Gastroesophageal sphincter (tissue), 4 donors: ENCODE data around the gene SLC23A2. TPM values are rescaled to one million over a fixed set of nuclear protein-coding genes. Genes with fewer than 3 reads are reported as not detected.

Experiments
- ATAC-seq: fragments of 150-250 bp; one replicate; pipeline ENCODE4 v1.9.1; 2016; ENCODE audit warnings: mild to moderate bottlenecking, moderate library complexity
- H3K27ac ChIP-seq, 4 donors: fragments of 200-600 bp; sonication (generic) in 3 of 4; 1 replicate in 3 of 4; 2 replicates in 1 of 4; pipeline ENCODE4 v1.5.1; 2016 to 2019
- H3K27me3 ChIP-seq: fragments of 200-600 bp; sonication (generic); one replicate; pipeline ENCODE4 v1.5.1; 2019
- H3K36me3 ChIP-seq, 2 donors: fragments of 200-600 bp; sonication (generic); one replicate each; pipeline ENCODE4 v1.5.1; 2019; ENCODE audit warnings: control low read depth in 1 of 2
- H3K4me1 ChIP-seq, 3 donors: fragments of 200-600 bp; sonication (generic); 1 replicate in 2 of 3; 2 replicates in 1 of 3; pipeline ENCODE4 v1.5.1; 2016 to 2019; ENCODE audit warnings: control low read depth in 2 of 3
- H3K4me3 ChIP-seq, 2 donors: fragments of 200-600 bp; sonication (generic); one replicate each; pipeline ENCODE4 v1.5.1; 2019; ENCODE audit warnings: mild to moderate bottlenecking in 1 of 2, moderate library complexity in 1 of 2
- H3K9me3 ChIP-seq, 3 donors: fragments of 200-600 bp; sonication (generic); one replicate each; pipeline ENCODE4 v1.5.1; 2017 to 2019; ENCODE audit warnings: control low read depth in 2 of 3
- EP300 ChIP-seq: sonication (generic); formaldehyde crosslinking; IDR thresholded peaks from one replicate; pipeline ENCODE4 v1.6.1; 2017; ENCODE audit warnings: antibody characterized with exemption, mild to moderate bottlenecking
- POLR2A ChIP-seq, 2 donors: fragments of 450-650 bp; IDR thresholded peaks; one replicate each; pipeline ENCODE4 v1.6.1; 2017; ENCODE audit warnings: antibody characterized with exemption in 2 of 2, mild to moderate bottlenecking in 2 of 2, moderate library complexity in 1 of 2
- POLR2AphosphoS5 ChIP-seq: sonication (generic); formaldehyde crosslinking; IDR thresholded peaks from one replicate; pipeline ENCODE4 v1.6.1; 2017; ENCODE audit warnings: antibody characterized with exemption
- WGBS, 2 donors: methylation state at CpG; one replicate each; pipeline ENCODE4 v1.1.5; 2018; ENCODE audit warnings: low coverage in 1 of 2; 5-methylcytosine and 5-hydroxymethylcytosine counted together
- total RNA-seq, 4 donors: library from RNA; depleted of rRNA; stranded (reverse); fragments of >200 nt; gene quantifications; one replicate each; pipeline ENCODE4 v1.1.0, GENCODE V29; 2016
- TF ChIP-seq, protein P1 (sequence below), 4 experiments: fragments of 200-600 bp in 2 of 4; fragments of 450-650 bp in 2 of 4; sonication (generic) in 1 of 4; IDR thresholded peaks; one replicate each; pipeline ENCODE4 v1.5.1; 2017 to 2019; ENCODE audit warnings: antibody characterized with exemption in 4 of 4, mild to moderate bottlenecking in 2 of 4, moderate library complexity in 2 of 4

The SLC23A2 gene
- total RNA-seq, 4 donors from 2014 or later, result 11.5 to 19.1 (median 15.1) TPM

DNA sequence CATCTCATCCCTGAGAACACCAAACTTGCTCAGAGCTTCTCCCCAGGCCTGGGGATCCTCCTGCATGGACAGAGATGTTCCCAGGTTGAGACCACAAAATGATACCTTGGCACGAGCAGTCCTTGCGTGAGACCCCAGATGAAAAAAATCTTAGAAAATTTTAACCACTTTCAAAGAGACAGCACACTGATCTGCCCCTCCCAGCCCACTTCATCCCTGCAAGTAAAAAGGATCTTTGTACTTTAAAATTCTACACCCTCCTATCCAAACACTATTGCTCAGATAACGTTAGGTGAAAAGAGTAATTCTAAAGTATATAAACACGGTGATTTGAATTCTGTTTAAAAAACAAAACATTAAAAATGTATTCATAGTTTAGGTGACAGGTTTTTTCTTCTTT, 98.5 kb downstream of the SLC23A2 start:
- TF ChIP-seq POLR2A (IDR thresholded peaks at IDR 0.05), result no peak
- TF ChIP-seq, protein P1, sequence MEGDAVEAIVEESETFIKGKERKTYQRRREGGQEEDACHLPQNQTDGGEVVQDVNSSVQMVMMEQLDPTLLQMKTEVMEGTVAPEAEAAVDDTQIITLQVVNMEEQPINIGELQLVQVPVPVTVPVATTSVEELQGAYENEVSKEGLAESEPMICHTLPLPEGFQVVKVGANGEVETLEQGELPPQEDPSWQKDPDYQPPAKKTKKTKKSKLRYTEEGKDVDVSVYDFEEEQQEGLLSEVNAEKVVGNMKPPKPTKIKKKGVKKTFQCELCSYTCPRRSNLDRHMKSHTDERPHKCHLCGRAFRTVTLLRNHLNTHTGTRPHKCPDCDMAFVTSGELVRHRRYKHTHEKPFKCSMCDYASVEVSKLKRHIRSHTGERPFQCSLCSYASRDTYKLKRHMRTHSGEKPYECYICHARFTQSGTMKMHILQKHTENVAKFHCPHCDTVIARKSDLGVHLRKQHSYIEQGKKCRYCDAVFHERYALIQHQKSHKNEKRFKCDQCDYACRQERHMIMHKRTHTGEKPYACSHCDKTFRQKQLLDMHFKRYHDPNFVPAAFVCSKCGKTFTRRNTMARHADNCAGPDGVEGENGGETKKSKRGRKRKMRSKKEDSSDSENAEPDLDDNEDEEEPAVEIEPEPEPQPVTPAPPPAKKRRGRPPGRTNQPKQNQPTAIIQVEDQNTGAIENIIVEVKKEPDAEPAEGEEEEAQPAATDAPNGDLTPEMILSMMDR (IDR thresholded peaks at IDR 0.05), result no peak
- no peak for TF ChIP-seq POLR2AphosphoS5
- TF ChIP-seq EP300, result no peak
- H3K27me3 ChIP-seq, result no peaks in the 10 kb centered on the region
- 82 to 86% methylated on average over 4 of the region's 4 CpGs for WGBS, 2 donors
- no peaks in the 10 kb centered on the region for H3K9me3 ChIP-seq
- H3K4me1 ChIP-seq, result peaks cover 0 to 14% (median 11%) of the 10 kb centered on the region in 3 donors
- H3K4me3 ChIP-seq, result no peak overlapping the region
- no peak for ATAC-seq
- H3K27ac ChIP-seq, result no peak overlapping the region
- H3K36me3 ChIP-seq, result peaks cover 0 to 40% of the 10 kb centered on the region in 2 donors

DNA sequence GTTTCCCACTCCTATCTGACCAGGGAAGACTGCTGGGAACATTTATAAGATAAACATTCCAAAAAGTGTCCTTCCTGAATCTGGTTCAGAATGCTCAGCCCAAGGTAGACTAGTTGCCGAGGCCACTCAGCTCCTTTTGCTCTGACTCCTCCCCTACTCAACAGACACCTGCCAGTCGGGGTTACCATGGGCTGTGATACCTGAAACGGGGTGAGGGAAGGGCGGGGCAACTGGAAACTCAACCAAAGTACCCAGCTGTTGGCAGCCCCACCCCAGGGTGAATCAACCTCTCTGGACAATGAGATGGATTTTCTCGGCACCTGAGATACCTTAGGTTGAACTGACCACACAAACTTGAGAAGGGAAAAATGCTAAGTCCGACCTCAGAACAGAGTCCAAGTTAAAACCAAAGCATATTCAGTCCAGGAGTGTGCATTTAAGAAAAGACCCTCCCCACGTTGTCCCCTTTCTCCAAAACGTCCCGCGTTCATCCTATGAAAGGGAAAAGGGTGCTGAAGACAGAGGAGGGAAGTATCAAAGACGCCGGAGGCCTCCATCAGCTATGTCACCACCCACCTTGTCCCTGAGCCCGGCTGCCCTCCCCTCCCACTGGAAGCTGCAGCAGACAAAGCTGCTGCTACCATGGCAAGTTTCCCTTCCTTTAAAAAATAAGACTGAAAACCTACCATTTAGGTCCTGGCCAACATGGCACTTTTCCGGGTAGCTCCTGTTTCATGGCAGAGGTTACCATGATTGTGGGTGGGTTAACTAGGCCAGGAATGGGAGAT, 100.1 kb downstream of the SLC23A2 start:
- no peak overlapping the region for H3K4me3 ChIP-seq
- no peaks in the 10 kb centered on the region for H3K27me3 ChIP-seq
- no peak overlapping the region for H3K27ac ChIP-seq
- WGBS, 2 donors, result 82 to 84% methylated on average over 3 to 11 of the region's 14 CpGs
- no peaks in the 10 kb centered on the region for H3K9me3 ChIP-seq
- TF ChIP-seq POLR2AphosphoS5 (no peak), POLR2A (IDR thresholded peaks at IDR 0.05) (no peak), EP300 (no peak)
- TF ChIP-seq, protein P1 (IDR thresholded peaks at IDR 0.05), result no peak
- peaks cover 0 to 17% (median 11%) of the 10 kb centered on the region in 3 donors for H3K4me1 ChIP-seq
- peaks cover 0 to 41% of the 10 kb centered on the region in 2 donors for H3K36me3 ChIP-seq
- ATAC-seq, result no peak

DNA sequence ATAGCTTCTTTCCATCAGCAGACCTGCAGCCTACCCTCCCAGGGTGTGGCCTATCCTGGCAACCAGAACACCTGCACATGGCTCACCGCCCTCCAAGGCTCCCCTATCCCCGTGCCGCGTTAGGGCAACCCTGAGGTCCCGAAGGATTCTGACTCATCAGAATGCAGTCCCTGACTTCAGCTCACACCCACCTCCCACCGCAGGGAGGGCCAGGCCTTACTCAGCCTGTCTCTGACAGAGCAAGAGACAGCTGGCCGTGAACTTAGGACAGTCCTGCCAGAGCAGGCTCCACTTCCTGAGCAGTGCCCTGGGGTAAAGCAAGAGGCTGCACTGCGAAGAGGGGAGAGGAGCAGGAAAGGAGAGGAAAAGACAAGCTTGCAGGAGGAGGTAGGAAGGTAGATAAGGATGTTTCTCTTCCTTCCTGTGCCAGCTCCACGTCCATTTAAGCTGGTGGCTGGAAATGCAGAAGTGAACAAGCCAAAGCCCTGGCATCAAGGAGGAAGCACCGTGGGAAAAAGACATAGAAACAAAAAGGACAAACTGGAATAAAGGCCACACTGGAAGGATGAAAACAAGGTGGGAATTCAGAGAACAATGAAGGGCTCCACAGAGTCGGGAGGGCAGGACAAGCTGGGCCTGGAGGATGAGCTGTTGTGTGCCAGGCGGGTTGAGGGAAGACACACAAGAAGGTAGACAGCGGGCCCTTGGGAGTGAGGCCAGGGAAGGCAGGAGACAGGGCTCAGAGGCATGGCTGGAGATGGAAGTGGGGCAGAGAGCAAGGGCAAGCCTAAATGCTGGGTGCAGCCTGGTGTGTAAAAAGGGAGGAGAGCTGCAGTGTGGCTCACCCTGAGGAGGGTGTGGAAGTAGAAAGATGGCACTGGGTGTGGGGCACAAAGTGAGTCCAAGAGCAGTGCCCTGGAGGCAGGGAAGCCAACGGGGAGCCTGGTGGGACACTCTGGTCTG, 102.7 kb downstream of the SLC23A2 start:
- H3K4me3 ChIP-seq, result no peak overlapping the region
- H3K27ac ChIP-seq, result no peak overlapping the region
- no peaks in the 10 kb centered on the region for H3K9me3 ChIP-seq
- ATAC-seq, result peak; percentile 59
- peaks cover 0 to 47% of the 10 kb centered on the region in 2 donors for H3K36me3 ChIP-seq
- 69 to 83% methylated on average over 3 to 7 of the region's 14 CpGs for WGBS, 2 donors
- H3K27me3 ChIP-seq, result no peaks in the 10 kb centered on the region
- TF ChIP-seq POLR2A (IDR thresholded peaks at IDR 0.05) (no peak), EP300 (no peak), POLR2AphosphoS5 (no peak)
- TF ChIP-seq, protein P1 (IDR thresholded peaks at IDR 0.05), result no peak
- H3K4me1 ChIP-seq, result peaks cover 0 to 17% (median 11%) of the 10 kb centered on the region in 3 donors

DNA sequence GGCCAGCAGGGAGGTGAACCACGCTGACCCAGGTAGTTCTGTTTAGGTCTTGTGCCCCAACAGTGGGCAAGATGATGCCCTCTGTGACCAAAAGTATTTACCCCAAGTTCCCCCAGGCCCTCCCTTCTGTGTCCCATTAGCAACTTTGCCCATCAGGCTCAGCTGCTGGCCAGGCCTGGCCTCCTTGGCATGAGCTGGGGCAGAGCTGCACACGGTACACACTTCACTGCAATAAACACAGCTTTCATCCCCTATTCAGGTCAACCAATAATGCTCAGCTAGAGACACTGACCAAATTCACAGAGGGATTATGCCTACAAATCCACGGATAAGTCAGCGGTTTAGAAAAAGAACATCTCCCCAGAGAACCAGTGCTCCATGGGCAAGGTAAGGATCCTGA, 103.7 kb downstream of the SLC23A2 start:
- H3K27ac ChIP-seq, result no peak overlapping the region

More for the DNA sequence above, 103.7 kb downstream of the SLC23A2 start:
- no peaks in the 10 kb centered on the region for H3K27me3 ChIP-seq
- H3K36me3 ChIP-seq, result peaks cover 0 to 47% of the 10 kb centered on the region in 2 donors
- WGBS, 2 donors, result 90% methylated on average over 2 of the region's 4 CpGs; no CpG with 5 or more reads in 1 of the 2 donors
- TF ChIP-seq EP300 (no peak), POLR2AphosphoS5 (no peak), POLR2A (IDR thresholded peaks at IDR 0.05) (no peak)
- TF ChIP-seq, protein P1 (IDR thresholded peaks at IDR 0.05), result no peak
- no peak overlapping the region for H3K4me3 ChIP-seq
- H3K9me3 ChIP-seq, result no peaks in the 10 kb centered on the region
- peaks cover 0 to 17% (median 11%) of the 10 kb centered on the region in 3 donors for H3K4me1 ChIP-seq
- no peak for ATAC-seq
